Kidney (tissue), 14 donors: ENCODE measurements around the gene EZH1. TPM values are rescaled to one million over a fixed set of nuclear protein-coding genes. Genes with fewer than 3 reads are reported as not detected.
A peak's percentile ranks its signal among the peaks of the same experiment; 100 is the strongest.

Experiments
- DNase-seq, 5 donors: peaks; one replicate each; pipeline ENCODE4 v3.0.0-alpha.2; 2013 to 2020
- FAIRE-seq: peaks from 2 replicates; lab custom pipeline; 2012; peaks lifted over from hg19 to GRCh38; lab: Jason Lieb, UNC
- H3K27ac ChIP-seq, 2 donors: one replicate each; pipeline ENCODE4 v1.7.0; 2013; ENCODE audit warnings: low read depth in 2 of 2, low read length in 2 of 2, inconsistent platforms in 1 of 2
- H3K27me3 ChIP-seq: one replicate; pipeline ENCODE4 v1.7.1; 2013; ENCODE audit warnings: low read length, inconsistent platforms; ENCODE audit not compliant: control insufficient read depth, insufficient read depth
- H3K36me3 ChIP-seq, 3 donors: one replicate each; pipeline versions ENCODE4 v1.7.0 to v1.7.1; 2013; ENCODE audit warnings: low read length in 3 of 3, control low read depth in 1 of 3, inconsistent platforms in 1 of 3; ENCODE audit not compliant: insufficient read depth in 3 of 3, control insufficient read depth in 2 of 3
- H3K4me1 ChIP-seq, 3 donors: one replicate each; pipeline versions ENCODE4 v1.7.0 to v1.7.1; 2013; ENCODE audit warnings: low read length in 3 of 3, inconsistent platforms in 1 of 3, low read depth in 1 of 3; ENCODE audit not compliant: control insufficient read depth in 2 of 3, insufficient read depth in 2 of 3
- H3K4me3 ChIP-seq, 3 donors: one replicate each; pipeline versions ENCODE4 v1.7.0 to v1.8.1; 2013; ENCODE audit warnings: low read length in 3 of 3, control low read depth in 1 of 3, inconsistent platforms in 1 of 3
- H3K9ac ChIP-seq, 3 donors: one replicate each; pipeline versions ENCODE4 v1.7.0 to v1.7.1; 2013; ENCODE audit warnings: low read length in 3 of 3, control low read depth in 1 of 3, inconsistent platforms in 1 of 3
- H3K9me3 ChIP-seq, 3 donors: one replicate each; pipeline versions ENCODE4 v1.7.0 to v1.7.1; 2013; ENCODE audit warnings: low read length in 3 of 3, control low read depth in 1 of 3, inconsistent platforms in 1 of 3; ENCODE audit not compliant: control insufficient read depth in 2 of 3, insufficient read depth in 1 of 3
- intact Hi-C: fragments of 100-400 bp; cut with DNase I; formaldehyde crosslinking; loops from one replicate; pipeline ENCODE4 v1.11.1; 2022
- polyA plus RNA-seq: library from polyadenylated mRNA; stranded (reverse); fragments of 350-450 nt; fragmentation: Illumina TruSeq; extraction: RNeasy Lipid Tissue Mini Kit (QIAGEN cat#74804); gene quantifications from one replicate; pipeline ENCODE4 v1.2.3, GENCODE V29; 2014; ENCODE audit warnings: low read depth, low replicate concordance; ENCODE audit not compliant: insufficient read depth
- total RNA-seq: library from RNA; stranded (reverse); fragmentation: NEBNext Ultra II Directional; extraction: Animal tissue kit (Norgen Biotek cat#: 25700); gene quantifications from one replicate; pipeline ENCODE4 v1.2.1, GENCODE V29; 2021
- TF ChIP-seq, protein P1 (sequence below): IDR thresholded peaks from 3 replicates; pipeline ENCODE4 v1.5.1; 2012; ENCODE audit warnings: mild to moderate bottlenecking, moderate library complexity, borderline replicate concordance; ENCODE audit not compliant: insufficient read depth; ENCODE audit errors: extremely low read depth
- donor health status: control.
- donor health status: control.
- donor health status: control.
- donor health status: control.
- donor health status: control.
- donor health status: DM: yes; HTN: yes; CAD: no.
- donor health status: Normal renal cell carcinoma (clear cell type).

Gene EZH1
- total and polyA plus RNA-seq, 2 donors from 2014 or later = 20.8 to 59.2 TPM

- Histone ChIP-seq H3K4me1 (peaks cover 0 to 6% (median 0%) of the 10 kb centered on the region in 3 donors), H3K4me3 (peak overlapping the region in 1 of 3 donors; percentile 79), H3K9me3 (no peaks in the 10 kb centered on the region), H3K27ac (peak overlapping the region; percentile 69 to 79), H3K36me3 (peaks cover 4 to 27% (median 12%) of the 10 kb centered on the region in 3 donors), H3K27me3 (peaks cover 29% of the 10 kb centered on the region), H3K9ac (peak overlapping the region in 1 of 3 donors; percentile 42)
- peak in 2 of 5 donors; percentile 47 to 79 for DNase-seq
- FAIRE-seq = no peak
- intact Hi-C loops = no loop called here
- TF ChIP-seq, protein P1, sequence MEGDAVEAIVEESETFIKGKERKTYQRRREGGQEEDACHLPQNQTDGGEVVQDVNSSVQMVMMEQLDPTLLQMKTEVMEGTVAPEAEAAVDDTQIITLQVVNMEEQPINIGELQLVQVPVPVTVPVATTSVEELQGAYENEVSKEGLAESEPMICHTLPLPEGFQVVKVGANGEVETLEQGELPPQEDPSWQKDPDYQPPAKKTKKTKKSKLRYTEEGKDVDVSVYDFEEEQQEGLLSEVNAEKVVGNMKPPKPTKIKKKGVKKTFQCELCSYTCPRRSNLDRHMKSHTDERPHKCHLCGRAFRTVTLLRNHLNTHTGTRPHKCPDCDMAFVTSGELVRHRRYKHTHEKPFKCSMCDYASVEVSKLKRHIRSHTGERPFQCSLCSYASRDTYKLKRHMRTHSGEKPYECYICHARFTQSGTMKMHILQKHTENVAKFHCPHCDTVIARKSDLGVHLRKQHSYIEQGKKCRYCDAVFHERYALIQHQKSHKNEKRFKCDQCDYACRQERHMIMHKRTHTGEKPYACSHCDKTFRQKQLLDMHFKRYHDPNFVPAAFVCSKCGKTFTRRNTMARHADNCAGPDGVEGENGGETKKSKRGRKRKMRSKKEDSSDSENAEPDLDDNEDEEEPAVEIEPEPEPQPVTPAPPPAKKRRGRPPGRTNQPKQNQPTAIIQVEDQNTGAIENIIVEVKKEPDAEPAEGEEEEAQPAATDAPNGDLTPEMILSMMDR = no peak
Observed at GRCh38 chr17:42779304-42779935, 34.6 kb upstream of the EZH1 start.

DNA sequence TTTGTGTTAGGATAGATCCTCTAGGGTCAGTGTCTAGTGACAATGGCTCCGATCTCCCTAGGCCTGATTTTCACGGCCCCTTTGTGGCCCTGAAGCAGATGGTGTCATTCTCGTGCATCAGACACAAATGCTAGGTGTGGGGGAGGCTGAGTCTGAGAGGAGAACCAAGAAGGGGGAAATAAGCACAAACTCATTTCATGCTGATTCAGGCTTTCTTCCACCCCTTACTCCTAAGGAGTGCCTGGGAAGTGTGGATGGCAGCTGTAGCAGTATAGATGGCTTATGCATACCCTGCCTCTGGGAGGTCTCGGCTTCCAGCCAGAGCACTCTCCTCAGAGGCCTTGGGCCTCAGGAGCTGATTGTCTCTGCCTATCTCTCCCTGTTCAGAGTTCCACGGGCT is 33.7 kb upstream of the EZH1 start:
- intact Hi-C loops = no loop called here
- TF ChIP-seq, protein P1 = no peak

GRCh38 chr17:42775534-42776098 is 30.8 kb upstream of the EZH1 start:
- TF ChIP-seq, protein P1 = no peak
- peak in 1 of 5 donors; percentile 10 for DNase-seq
- Histone ChIP-seq H3K27me3 (no peaks in the 10 kb centered on the region), H3K4me1 (peaks cover 0 to 11% (median 5%) of the 10 kb centered on the region in 3 donors), H3K4me3 (no peak overlapping the region), H3K27ac (no peak overlapping the region), H3K9me3 (no peaks in the 10 kb centered on the region), H3K9ac (no peak overlapping the region), H3K36me3 (peaks cover 4 to 27% (median 12%) of the 10 kb centered on the region in 3 donors)
- no peak for FAIRE-seq
- intact Hi-C loops = no loop called here

More for the DNA sequence above, 33.7 kb upstream of the EZH1 start:
- no peak for FAIRE-seq
- H3K4me3 ChIP-seq = no peak overlapping the region
- H3K27ac ChIP-seq = no peak overlapping the region
- DNase-seq = no peak
- H3K9ac ChIP-seq = peak overlapping the region in 1 of 3 donors; percentile 34
- peaks cover 0 to 11% (median 5%) of the 10 kb centered on the region in 3 donors for H3K4me1 ChIP-seq
- H3K9me3 ChIP-seq = no peaks in the 10 kb centered on the region
- H3K27me3 ChIP-seq = peaks cover 21% of the 10 kb centered on the region
- peaks cover 4 to 27% (median 12%) of the 10 kb centered on the region in 3 donors for H3K36me3 ChIP-seq
